Testis (tissue), 2 donors: ENCODE data around the gene NUDT12.

ENCODE experiments used
- CTCF ChIP-seq, 3 experiments: fragments of 450-650 bp in 2 of 3; fragments of 200-600 bp in 1 of 3; sonication (generic) in 1 of 3; IDR thresholded peaks; one replicate each; pipeline ENCODE4 v1.5.1; 2016 to 2019; ENCODE audit warnings: antibody characterized with exemption in 3 of 3, mild to moderate bottlenecking in 2 of 3, moderate library complexity in 1 of 3
- POLR2A ChIP-seq: fragments of 450-650 bp; IDR thresholded peaks from one replicate; pipeline ENCODE4 v1.6.1; 2017; ENCODE audit warnings: antibody characterized with exemption, mild to moderate bottlenecking, moderate library complexity

- TF ChIP-seq CTCF (IDR thresholded peaks at IDR 0.05) (no peak), POLR2A (no peak)
These were observed 44.8 kb upstream of the NUDT12 start for GRCh38 chr5:103607346-103607745.
